Adrenal gland (tissue), 12 donors: Measurements from ENCODE around the gene MAZ. TPM values are rescaled to one million over a fixed set of nuclear protein-coding genes. Genes with fewer than 3 reads are reported as not detected.
"Not testable (repeated sequence)": the region's sequence is repeated elsewhere in the genome, so short reads cannot be mapped to it uniquely, and the experiment has no call there.

Source experiments
- DNase-seq, 7 donors: peaks; one replicate each; pipeline ENCODE4 v3.0.0-alpha.2; 2019 to 2020
- H3K27ac ChIP-seq, 5 donors: fragments of 200-600 bp; sonication (generic) in 4 of 5; 1 replicate in 3 of 5; 2 replicates in 2 of 5; pipeline versions ENCODE4 v1.5.1 to v1.8.0; 2016 to 2020; ENCODE audit warnings: mild to moderate bottlenecking in 1 of 5
- H3K27me3 ChIP-seq: fragments of 200-600 bp; 2 replicates; pipeline ENCODE4 v1.8.0; 2021
- H3K36me3 ChIP-seq, 2 donors: fragments of 200-600 bp; replicated peaks in 1 of 2; 1 replicate in 1 of 2; 2 replicates in 1 of 2; pipeline versions ENCODE4 v1.5.1 to v1.8.0; 2018 to 2022
- H3K4me1 ChIP-seq, 2 donors: fragments of 200-600 bp; replicated peaks in 1 of 2; 1 replicate in 1 of 2; 2 replicates in 1 of 2; pipeline versions ENCODE4 v1.5.1 to v1.8.0; 2018 to 2021
- H3K4me3 ChIP-seq, 4 donors: fragments of 200-600 bp; sonication (generic) in 3 of 4; one replicate each; pipeline ENCODE4 v1.5.1; 2016 to 2018
- H3K9me3 ChIP-seq, 3 donors: fragments of 200-600 bp; sonication (generic) in 1 of 3; replicated peaks in 1 of 3; 1 replicate in 2 of 3; 2 replicates in 1 of 3; pipeline versions ENCODE4 v1.5.1 to v1.8.0; 2016 to 2021
- CTCF ChIP-seq, 6 experiments: fragments of 450-650 bp in 4 of 6; fragments of 200-600 bp in 2 of 6; sonication (generic) in 1 of 6; IDR thresholded peaks; 1 replicate in 5 of 6; 2 replicates in 1 of 6; pipeline versions ENCODE4 v1.5.1 to v1.8.0; 2016 to 2021; ENCODE audit warnings: antibody characterized with exemption in 6 of 6, mild to moderate bottlenecking in 2 of 6, moderate library complexity in 1 of 6
- POLR2A ChIP-seq, 2 donors: fragments of 450-650 bp; IDR thresholded peaks; one replicate each; pipeline ENCODE4 v1.6.1; 2017; ENCODE audit warnings: antibody characterized with exemption in 2 of 2, mild to moderate bottlenecking in 2 of 2, moderate library complexity in 1 of 2
- WGBS, 4 donors: extraction: QIAGEN DNeasy Blood & Tissue Kit in 2 of 4; methylation state at CpG; one replicate each; pipeline versions ENCODE4 v1.1.5 to v1.1.7; 2013 to 2017; 5-methylcytosine and 5-hydroxymethylcytosine counted together
- intact Hi-C, 2 donors: fragments of 100-400 bp; cut with DNase I; formaldehyde crosslinking; loops; one replicate each; pipeline versions ENCODE4 v1.14.1 to v1.15.0; 2022 to 2023
- polyA plus RNA-seq, 3 donors: library from polyadenylated mRNA; stranded (reverse); fragments of 200-250 nt in 2 of 3; fragments of 350-450 nt in 1 of 3; fragmentation: Illumina TruSeq in 1 of 3; extraction: RNeasy Lipid Tissue Mini Kit (QIAGEN cat#74804) in 1 of 3; gene quantifications; one replicate each; pipeline ENCODE4 v1.2.3, GENCODE V29; 2013 to 2014
- total RNA-seq, 9 donors: library from RNA; depleted of rRNA in 4 of 9; stranded (reverse); fragments of >200 nt in 4 of 9; fragments of 120-200 nt in 1 of 9; fragmentation: NEBNext Ultra II Directional in 1 of 9; extraction: Animal tissue kit (Norgen Biotek cat#: 25700) in 1 of 9; gene quantifications; one replicate each; pipeline versions ENCODE4 v1.1.0 to v1.2.4, GENCODE V29; 2013 to 2023
- donor health status: healthy with polysubstance abuse.
- donor health status: Bipolar disorder and iron deficiency.
- donor health status: DM: yes; HTN: yes; CAD: no.
- donor health status: DM: no; HTN: no; CAD: no.
- donor health status: DM: no; HTN: no; CAD: no.
- donor health status: DM: yes; HTN: yes; CAD: no.

Gene MAZ
- total and polyA plus RNA-seq, 12 donors: 78.8 to 304 (median 143) TPM

GRCh38 chr16:29757950-29758466 is 48.3 kb upstream of the MAZ start:
- peak in 3 of 7 donors; percentile 25 to 28 (median 28) for DNase-seq
- 54 to 66% (median 64%) methylated on average over 6 of the region's 6 CpGs for WGBS, 4 donors
- TF ChIP-seq CTCF (IDR thresholded peaks at IDR 0.05): no peak
- TF ChIP-seq POLR2A (IDR thresholded peaks at IDR 0.05): no peak
- Histone ChIP-seq H3K9me3 (no peaks in the 10 kb centered on the region), H3K4me3 (no peak overlapping the region), H3K27ac (no peak overlapping the region), H3K4me1 (no peaks in the 10 kb centered on the region), H3K36me3 (no peaks in the 10 kb centered on the region), H3K27me3 (no peaks in the 10 kb centered on the region)
- intact Hi-C loops: no loop called here

- intact Hi-C loops: no loop called here
- TF ChIP-seq CTCF (IDR thresholded peaks at IDR 0.05): no peak
- no peak for TF ChIP-seq POLR2A (IDR thresholded peaks at IDR 0.05)
- no peak overlapping the region for H3K4me3 ChIP-seq
- no peaks in the 10 kb centered on the region for H3K4me1 ChIP-seq
- 76 to 83% (median 82%) methylated on average over 9 of the region's 9 CpGs for WGBS, 4 donors
- no peaks in the 10 kb centered on the region for H3K36me3 ChIP-seq
- no peaks in the 10 kb centered on the region for H3K9me3 ChIP-seq
- DNase-seq: no peak
- no peak overlapping the region for H3K27ac ChIP-seq
- no peaks in the 10 kb centered on the region for H3K27me3 ChIP-seq
Measured at GRCh38 chr16:29760567-29761279, 45.6 kb upstream of the MAZ start.

GRCh38 chr16:29761280-29761651 is 45.1 kb upstream of the MAZ start:
- intact Hi-C loops: not testable (repeated sequence)

GRCh38 chr16:29761882-29762281 is 44.4 kb upstream of the MAZ start:
- Histone ChIP-seq H3K4me3 (no peak overlapping the region), H3K27me3 (no peaks in the 10 kb centered on the region), H3K36me3 (no peaks in the 10 kb centered on the region), H3K9me3 (no peaks in the 10 kb centered on the region), H3K4me1 (no peaks in the 10 kb centered on the region), H3K27ac (no peak overlapping the region)
- WGBS, 4 donors: 46 to 52% (median 50%) methylated on average over 3 to 6 of the region's 6 CpGs
- intact Hi-C loops: no loop called here
- TF ChIP-seq POLR2A (IDR thresholded peaks at IDR 0.05): no peak
- no peak for TF ChIP-seq CTCF (IDR thresholded peaks at IDR 0.05)
- peak; percentile 33 to 73 (median 59) for DNase-seq

More at GRCh38 chr16:29761280-29761651, 45.1 kb upstream of the MAZ start:
- H3K27ac ChIP-seq, H3K9me3 ChIP-seq, H3K27me3 ChIP-seq, H3K36me3 ChIP-seq, H3K4me3 ChIP-seq, H3K4me1 ChIP-seq, DNase-seq: not testable (repeated sequence)
- WGBS, 4 donors: 73 to 86% (median 82%) methylated on average over 8 of the region's 8 CpGs

GRCh38 chr16:29763326-29763725 is 43.0 kb upstream of the MAZ start:
- Histone ChIP-seq H3K27me3 (no peaks in the 10 kb centered on the region), H3K4me1 (no peaks in the 10 kb centered on the region), H3K36me3 (no peaks in the 10 kb centered on the region), H3K9me3 (no peaks in the 10 kb centered on the region), H3K4me3 (no peak overlapping the region), H3K27ac (no peak overlapping the region)
- WGBS, 4 donors: 66 to 79% (median 75%) methylated on average over 6 of the region's 6 CpGs
- TF ChIP-seq POLR2A (IDR thresholded peaks at IDR 0.05) (no peak), CTCF (IDR thresholded peaks at IDR 0.05) (no peak)
- no peak for DNase-seq
- intact Hi-C loops: no loop called here
